ENCODE data around the gene PSME2. TPM values are rescaled to one million over a fixed set of nuclear protein-coding genes. Genes with fewer than 3 reads are reported as not detected.

PSME2 gene
- total and polyA plus RNA-seq, 2 of the 13 experiments (the other 11 are each of a cell fraction or from before 2014, with no cell fraction given) = 332 to 716 TPM

GRCh38 chr14:24093901-24094840 is 52.2 kb downstream of the PSME2 start, which contains the start of gene PCK2 (continued):
- TF ChIP-seq ZNF207 (IDR thresholded peaks at IDR 0.05; ENCODE audit: borderline replicate concordance) = no peak
- TF ChIP-seq SMARCE1 (IDR thresholded peaks at IDR 0.05; ENCODE audit: borderline replicate concordance) = no peak
- no peak; the same call in none of the 2 replicates for TF ChIP-seq HBP1 (CRISPR knock-in tag; IDR thresholded peaks at IDR 0.05; ENCODE audit: low read depth)
- no peak for TF ChIP-seq LRRFIP1 (CRISPR knock-in tag; conservative IDR thresholded peaks at IDR 0.05)
- TF ChIP-seq ZBTB8A (CRISPR knock-in tag; IDR thresholded peaks at IDR 0.05; ENCODE audit: borderline replicate concordance, low read depth) = no peak; the same call in 1 of the 2 replicates
- TF ChIP-seq ZNF512 (CRISPR knock-in tag; IDR thresholded peaks at IDR 0.05) = peak; percentile 94
- TF ChIP-seq ZNF407 (CRISPR knock-in tag; IDR thresholded peaks at IDR 0.05; ENCODE audit: not compliant biosample characterization) = peak; percentile 89
- peak; percentile 97 for TF ChIP-seq ZNF713 (CRISPR knock-in tag; IDR thresholded peaks at IDR 0.05)
- TF ChIP-seq ZNF580 (CRISPR knock-in tag; IDR thresholded peaks at IDR 0.05; ENCODE audit: borderline replicate concordance, low read depth) = peak; percentile 98
- TF ChIP-seq NR0B2 (CRISPR knock-in tag; IDR thresholded peaks at IDR 0.05) = peak; percentile 93
- TF ChIP-seq PLRG1 (conservative IDR thresholded peaks at IDR 0.05) = no peak
- peak; percentile 97; the same call in 1 of the 2 replicates for TF ChIP-seq PAF1 (CRISPR knock-in tag; IDR thresholded peaks at IDR 0.05)
